ENCODE data around the gene WWOX. TPM values are rescaled to one million over a fixed set of nuclear protein-coding genes. Genes with fewer than 3 reads are reported as not detected.

WWOX gene
- total and polyA plus RNA-seq, 2 of the 13 experiments (the other 11 are each of a cell fraction or from before 2014, with no cell fraction given), result 9.1 to 37.4 TPM

GRCh38 chr16:78480588-78480987 is 381.1 kb downstream of the WWOX start (continued):
- no peak; the same call in 1 of the 2 replicates for TF ChIP-seq ZNF574 (CRISPR knock-in tag; IDR thresholded peaks at IDR 0.05)
- no peak for TF ChIP-seq ZNF430 (CRISPR knock-in tag; IDR thresholded peaks at IDR 0.05)
- no peak for TF ChIP-seq MED8 (CRISPR knock-in tag; IDR thresholded peaks at IDR 0.05; ENCODE audit: insufficient replicate concordance)
- TF ChIP-seq KMT2B (CRISPR knock-in tag; IDR thresholded peaks at IDR 0.05), result no peak
- TF ChIP-seq GMEB1 (CRISPR knock-in tag; IDR thresholded peaks at IDR 0.05; ENCODE audit: borderline replicate concordance), result no peak
- peak; percentile 89 for TF ChIP-seq SOX5 (CRISPR knock-in tag; IDR thresholded peaks at IDR 0.05; ENCODE audit: borderline replicate concordance)
- peak; percentile 97 for TF ChIP-seq NCOR1 (IDR thresholded peaks at IDR 0.05; ENCODE audit: borderline replicate concordance, low read length)
- peak; percentile 48; the same call in 1 of the 2 replicates for TF ChIP-seq PATZ1 (CRISPR knock-in tag; IDR thresholded peaks at IDR 0.05)
- peak; percentile 94 for TF ChIP-seq HDAC2 (CRISPR knock-in tag; IDR thresholded peaks at IDR 0.05)
- TF ChIP-seq SKI (IDR thresholded peaks at IDR 0.05; ENCODE audit: partially characterized antibody), result peak; percentile 41
- no peak for TF ChIP-seq ZNF564 (CRISPR knock-in tag; IDR thresholded peaks at IDR 0.05)
- TF ChIP-seq XRCC5 (optimal IDR thresholded peaks at IDR 0.05; ENCODE audit: low read length), result no peak
- TF ChIP-seq ARID3A (IDR thresholded peaks at IDR 0.05; ENCODE audit: low read depth, low read length), result peak; percentile 81
- TF ChIP-seq ZNF580 (CRISPR knock-in tag; IDR thresholded peaks at IDR 0.05; ENCODE audit: borderline replicate concordance, low read depth), result 0 out of 2 replicates have a peak, but pooled peaks have one; percentile 49
- TF ChIP-seq ZBTB43 (CRISPR knock-in tag; conservative IDR thresholded peaks at IDR 0.05), result peak; percentile 94
- peak; percentile 94 for TF ChIP-seq PITX1 (CRISPR knock-in tag; IDR thresholded peaks at IDR 0.05)
- TF ChIP-seq LBX2 (CRISPR knock-in tag; IDR thresholded peaks at IDR 0.05; ENCODE audit: borderline replicate concordance), result no peak
- TF ChIP-seq TFAP4 (IDR thresholded peaks at IDR 0.05; ENCODE audit: borderline replicate concordance, low read depth), result peak; percentile 37; the same call in 1 of the 2 replicates
